SU-DHL-6 (cell line): ENCODE data around the gene XYLT1.
"Not testable (repeated sequence)": the region's sequence is repeated elsewhere in the genome, so short reads cannot be mapped to it uniquely, and the experiment has no call there.

ENCODE experiments used
- H2AFZ ChIP-seq: fragments of 200-600 bp; sonication (generic); 2 replicates; pipeline ENCODE4 v1.6.1; 2014; ENCODE audit warnings: low read depth, mild to moderate bottlenecking, moderate library complexity, mixed read lengths, antibody characterized with exemption, low read length; ENCODE audit not compliant: severe bottlenecking
- H3F3A ChIP-seq: fragments of 200-600 bp; shearing (Covaris generic); 2 replicates; pipeline ENCODE4 v1.6.0; 2016; ENCODE audit warnings: antibody characterized with exemption, mild to moderate bottlenecking; ENCODE audit not compliant: insufficient read depth
- H3K27ac ChIP-seq: fragments of 200-600 bp; sonication (generic); 2 replicates; pipeline ENCODE4 v1.5.1; 2016; ENCODE audit warnings: low read depth, mild to moderate bottlenecking, low read length, moderate library complexity, mixed read lengths
- H3K27me3 ChIP-seq: fragments of 200-600 bp; sonication (generic), shearing (Covaris generic); 2 replicates; pipeline ENCODE4 v1.6.0; 2014; ENCODE audit warnings: mild to moderate bottlenecking, low read length
- H3K36me3 ChIP-seq: fragments of 200-600 bp; sonication (generic); 2 replicates; pipeline ENCODE4 v1.6.1; 2014; ENCODE audit warnings: mild to moderate bottlenecking, low read length, mixed read lengths
- H3K4me2 ChIP-seq: fragments of 300-600, 200-600 bp; shearing (Covaris generic), sonication (generic); 2 replicates; pipeline ENCODE4 v1.6.0; 2014; ENCODE audit warnings: low read length, low read depth, mild to moderate bottlenecking; ENCODE audit not compliant: poor library complexity, severe bottlenecking
- H3K4me3 ChIP-seq: fragments of 200-600 bp; sonication (generic); 2 replicates; pipeline ENCODE4 v1.5.1; 2014; ENCODE audit warnings: antibody characterized with exemption, low read length, mild to moderate bottlenecking, mixed read lengths; ENCODE audit not compliant: insufficient read depth, poor library complexity, severe bottlenecking
- H3K79me2 ChIP-seq: fragments of 200-600 bp; sonication (generic); 2 replicates; pipeline ENCODE4 v1.6.1; 2014; ENCODE audit warnings: mild to moderate bottlenecking, low read length, moderate library complexity; ENCODE audit not compliant: insufficient read depth
- H3K9ac ChIP-seq: fragments of 200-600 bp; sonication (generic); 2 replicates; pipeline ENCODE4 v1.7.0; 2014; ENCODE audit warnings: mild to moderate bottlenecking, low read length
- H3K9me2 ChIP-seq: fragments of 200-600 bp; sonication (generic); replicated peaks from 2 replicates; pipeline ENCODE4 v1.6.1; 2014; ENCODE audit warnings: low read length; ENCODE audit not compliant: insufficient read depth
- H3K9me3 ChIP-seq: fragments of 200-600 bp; sonication (generic); 2 replicates; pipeline ENCODE4 v1.6.1; 2014; ENCODE audit warnings: low read length, mixed read lengths; ENCODE audit not compliant: insufficient read depth
- H4K20me1 ChIP-seq: fragments of 200-600 bp; sonication (generic); 2 replicates; pipeline ENCODE4 v1.6.1; 2014; ENCODE audit warnings: low read depth, mild to moderate bottlenecking, antibody characterized with exemption, low read length, moderate library complexity, mixed read lengths
- CTCF ChIP-seq: fragments of 200-600 bp; sonication (generic); IDR thresholded peaks from one replicate; pipeline ENCODE4 v1.5.1; 2017; ENCODE audit warnings: antibody characterized with exemption, mild to moderate bottlenecking, low read length, moderate library complexity; ENCODE audit not compliant: insufficient read depth, poor library complexity, severe bottlenecking
- EZH2phosphoT487 ChIP-seq: fragments of 200-600 bp; sonication (generic), shearing (Covaris generic); conservative IDR thresholded peaks from 2 replicates; pipeline ENCODE4 v1.6.1; 2018; ENCODE audit warnings: mild to moderate bottlenecking, antibody characterized with exemption, low read length, moderate library complexity, mixed read lengths

Gene XYLT1

GRCh38 chr16:17412221-17412620 lies 58.5 kb downstream of the XYLT1 start:
- H3K9ac ChIP-seq: no peak overlapping the region
- H3F3A ChIP-seq: peaks cover 4% of the 10 kb centered on the region; the same call in 1 of the 2 replicates
- no peak overlapping the region for H3K4me2 ChIP-seq
- no peak overlapping the region for H3K27ac ChIP-seq
- H3K4me3 ChIP-seq: no peak overlapping the region
- no peak for TF ChIP-seq EZH2phosphoT487
- no peak for TF ChIP-seq CTCF
- no peaks in the 10 kb centered on the region for H3K36me3 ChIP-seq
- H2AFZ ChIP-seq: no peak overlapping the region
- no peaks in the 10 kb centered on the region for H4K20me1 ChIP-seq
- no peaks in the 10 kb centered on the region for H3K9me3 ChIP-seq
- H3K9me2 ChIP-seq: no peaks in the 10 kb centered on the region
- peaks cover 64% of the 10 kb centered on the region for H3K79me2 ChIP-seq
- no peaks in the 10 kb centered on the region for H3K27me3 ChIP-seq

GRCh38 chr16:17411263-17411662 lies 59.5 kb downstream of the XYLT1 start:
- Histone ChIP-seq H3K4me2 (no peak overlapping the region), H3K9me3 (no peaks in the 10 kb centered on the region), H3K27me3 (no peaks in the 10 kb centered on the region), H3K27ac (no peak overlapping the region), H2AFZ (no peak overlapping the region), H3K9me2 (no peaks in the 10 kb centered on the region), H4K20me1 (no peaks in the 10 kb centered on the region; the same call in 1 of the 2 replicates), H3F3A (no peaks in the 10 kb centered on the region), H3K36me3 (no peaks in the 10 kb centered on the region), H3K9ac (no peak overlapping the region), H3K4me3 (no peak overlapping the region), H3K79me2 (peaks cover 59% of the 10 kb centered on the region)
- no peak for TF ChIP-seq EZH2phosphoT487
- TF ChIP-seq CTCF: no peak

- not testable (repeated sequence) for H3K36me3 ChIP-seq, H4K20me1 ChIP-seq, H3K4me3 ChIP-seq, H3K9ac ChIP-seq, H3K9me2 ChIP-seq, H3K9me3 ChIP-seq, H3K27ac ChIP-seq, H3K27me3 ChIP-seq, H2AFZ ChIP-seq, H3K4me2 ChIP-seq, H3F3A ChIP-seq
- peaks cover 49% of the 10 kb centered on the region for H3K79me2 ChIP-seq
Measured at GRCh38 chr16:17410316-17410715, 60.4 kb downstream of the XYLT1 start.

GRCh38 chr16:17409894-17410293 lies 60.9 kb downstream of the XYLT1 start:
- H4K20me1 ChIP-seq: no peaks in the 10 kb centered on the region; the same call in 1 of the 2 replicates
- H3K4me3 ChIP-seq: no peak overlapping the region
- TF ChIP-seq CTCF (no peak), EZH2phosphoT487 (no peak)
- no peaks in the 10 kb centered on the region for H3K9me3 ChIP-seq
- H3K27me3 ChIP-seq: no peaks in the 10 kb centered on the region
- H2AFZ ChIP-seq: no peak overlapping the region
- H3F3A ChIP-seq: no peaks in the 10 kb centered on the region
- H3K79me2 ChIP-seq: peaks cover 45% of the 10 kb centered on the region
- no peak overlapping the region for H3K4me2 ChIP-seq
- H3K9me2 ChIP-seq: no peaks in the 10 kb centered on the region
- no peak overlapping the region for H3K27ac ChIP-seq
- H3K9ac ChIP-seq: no peak overlapping the region
- no peaks in the 10 kb centered on the region for H3K36me3 ChIP-seq
